Stimulated activated CD4-positive, alpha-beta T cell treated with anti-CD3 and anti-CD28 coated beads, Interleukin-1b, Interleukin-23, amount 100 ng/mL, for 48 hours (primary cell): Measurements from ENCODE around the gene FXYD1.
"Not testable (repeated sequence)": the region's sequence is repeated elsewhere in the genome, so short reads cannot be mapped to it uniquely, and the experiment has no call there.

ENCODE experiments used
- DNase-seq: peaks from one replicate; pipeline ENCODE4 v3.0.0-alpha.2; 2020

Gene FXYD1

GRCh38 chr19:35138305-35138892 is at the start of gene FXYD1:
TSS of gene FXYD1 (plus strand) at chr19:35138824. CDS start at chr19:35140080, 1,256 bp downstream.
- DNase-seq: no peak

GRCh38 chr19:35089554-35089953 is 49.1 kb upstream of the FXYD1 start:
- DNase-seq: no peak

- no peak for DNase-seq
These were observed 48.5 kb upstream of the FXYD1 start for GRCh38 chr19:35090160-35090505.

GRCh38 chr19:35090506-35091214 is 48.0 kb upstream of the FXYD1 start:
- DNase-seq: peak; percentile 22

GRCh38 chr19:35093430-35093829 is 45.2 kb upstream of the FXYD1 start:
- no peak for DNase-seq

GRCh38 chr19:35093941-35094647 is 44.5 kb upstream of the FXYD1 start:
- DNase-seq: no peak

GRCh38 chr19:35094656-35095055 is 44.0 kb upstream of the FXYD1 start:
- DNase-seq: no peak

GRCh38 chr19:35095667-35096368 is 42.8 kb upstream of the FXYD1 start:
- DNase-seq: no peak

- DNase-seq: no peak
These were observed 40.1 kb upstream of the FXYD1 start for GRCh38 chr19:35098413-35099049.

GRCh38 chr19:35099155-35099896 is 39.3 kb upstream of the FXYD1 start:
- DNase-seq: no peak

- no peak for DNase-seq
These were observed 38.7 kb upstream of the FXYD1 start for GRCh38 chr19:35099897-35100275.

- no peak for DNase-seq
These were observed 37.8 kb upstream of the FXYD1 start for GRCh38 chr19:35100588-35101533.

GRCh38 chr19:35101949-35102348 is 36.7 kb upstream of the FXYD1 start:
- DNase-seq: not testable (repeated sequence)

GRCh38 chr19:35103614-35104013 is 35.0 kb upstream of the FXYD1 start:
- not testable (repeated sequence) for DNase-seq

- no peak for DNase-seq
These were observed 34.3 kb upstream of the FXYD1 start for GRCh38 chr19:35104361-35104760.

GRCh38 chr19:35105047-35105410 is 33.6 kb upstream of the FXYD1 start:
- no peak for DNase-seq

- DNase-seq: no peak
These were observed 33.0 kb upstream of the FXYD1 start for GRCh38 chr19:35105411-35106290.

- no peak for DNase-seq
These were observed 32.4 kb upstream of the FXYD1 start for GRCh38 chr19:35106291-35106583.

- DNase-seq: no peak
These were observed 31.6 kb upstream of the FXYD1 start for GRCh38 chr19:35106898-35107541.

GRCh38 chr19:35107545-35107944 is 31.1 kb upstream of the FXYD1 start:
- no peak for DNase-seq
